Measurements from ENCODE around the gene ERI3. TPM values are rescaled to one million over a fixed set of nuclear protein-coding genes. Genes with fewer than 3 reads are reported as not detected.
"Not testable (repeated sequence)": the region's sequence is repeated elsewhere in the genome, so short reads cannot be mapped to it uniquely, and the experiment has no call there.

The ERI3 gene
- total RNA-seq, 1 experiment from 2014 or later: 141 TPM

- DNase-seq (ENCODE audit: low read depth); in situ Hi-C loops (cut with HindIII; ENCODE audit: low pct_unique_long_range_greater_than_20kb, low sequenced_read_pairs): not testable (repeated sequence)
Measured at GRCh38 chr1:44206545-44206944, 148.5 kb downstream of the ERI3 start.

GRCh38 chr1:44200336-44200735 is 154.7 kb downstream of the ERI3 start:
- DNase-seq (ENCODE audit: low read depth): no peak
- in situ Hi-C loops (cut with HindIII; ENCODE audit: low pct_unique_long_range_greater_than_20kb, low sequenced_read_pairs): no loop called here

GRCh38 chr1:44174630-44175029 is 180.4 kb downstream of the ERI3 start:
- in situ Hi-C loops (cut with HindIII; ENCODE audit: low pct_unique_long_range_greater_than_20kb, low sequenced_read_pairs): no loop called here
- DNase-seq (ENCODE audit: low read depth): peak; percentile 14

Other genes starting within 250 kb of the ERI3 start
- gene KLF17, start 236.4 kb downstream of the ERI3 start, total RNA-seq (2014; rRNA removed; shearing (Covaris generic); ENCODE audit: low replicate concordance): not detected in 2 replicates
- gene KLF18, start 213.6 kb downstream of the ERI3 start, total RNA-seq (2014; rRNA removed; shearing (Covaris generic); ENCODE audit: low replicate concordance): not detected in 2 replicates
- 45.5 and 58.7 TPM in 2 replicates for gene DMAP1, start 141.8 kb downstream of the ERI3 start, total RNA-seq (2014; rRNA removed; shearing (Covaris generic); ENCODE audit: low replicate concordance)
- gene RNF220, start 50.0 kb upstream of the ERI3 start, total RNA-seq (2014; rRNA removed; shearing (Covaris generic); ENCODE audit: low replicate concordance): 61.0 and 69.8 TPM in 2 replicates

Measured in Caki2 (cell line).